GM18867 (cell line): ENCODE data around the gene RPL19.
"Not testable (repeated sequence)": the region's sequence is repeated elsewhere in the genome, so short reads cannot be mapped to it uniquely, and the experiment has no call there.

Source experiments
- ATAC-seq: cut with Tn5 transposase; IDR thresholded peaks from one replicate; pipeline ENCODE4 v1.9.1; 2021; ENCODE audit warnings: mild to moderate bottlenecking, moderate library complexity; ENCODE audit not compliant: unreplicated experiment

Gene RPL19

DNA sequence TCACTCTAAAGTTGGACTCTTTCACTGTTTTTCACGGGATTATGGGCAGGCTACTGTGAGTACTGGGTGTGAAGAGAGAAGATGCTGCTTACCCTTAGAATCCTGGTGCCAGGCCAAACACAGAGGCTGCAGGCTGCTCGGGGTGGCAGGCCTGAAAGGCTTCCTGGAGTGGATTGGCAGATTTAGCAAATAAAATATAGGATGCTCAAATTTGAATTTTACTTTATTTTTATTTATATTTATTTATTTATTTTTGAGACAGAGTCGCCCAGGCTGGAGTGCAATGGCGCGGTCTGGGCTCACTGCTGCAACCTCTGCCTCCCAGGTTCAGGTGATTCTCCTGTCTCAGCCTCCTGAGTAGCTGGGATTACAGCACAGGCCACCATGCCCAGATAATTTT, 40.5 kb downstream of the RPL19 start:
- ATAC-seq = no peak

- ATAC-seq = no peak
These were observed 43.1 kb downstream of the RPL19 start for GRCh38 chr17:39243155-39243554.

DNA sequence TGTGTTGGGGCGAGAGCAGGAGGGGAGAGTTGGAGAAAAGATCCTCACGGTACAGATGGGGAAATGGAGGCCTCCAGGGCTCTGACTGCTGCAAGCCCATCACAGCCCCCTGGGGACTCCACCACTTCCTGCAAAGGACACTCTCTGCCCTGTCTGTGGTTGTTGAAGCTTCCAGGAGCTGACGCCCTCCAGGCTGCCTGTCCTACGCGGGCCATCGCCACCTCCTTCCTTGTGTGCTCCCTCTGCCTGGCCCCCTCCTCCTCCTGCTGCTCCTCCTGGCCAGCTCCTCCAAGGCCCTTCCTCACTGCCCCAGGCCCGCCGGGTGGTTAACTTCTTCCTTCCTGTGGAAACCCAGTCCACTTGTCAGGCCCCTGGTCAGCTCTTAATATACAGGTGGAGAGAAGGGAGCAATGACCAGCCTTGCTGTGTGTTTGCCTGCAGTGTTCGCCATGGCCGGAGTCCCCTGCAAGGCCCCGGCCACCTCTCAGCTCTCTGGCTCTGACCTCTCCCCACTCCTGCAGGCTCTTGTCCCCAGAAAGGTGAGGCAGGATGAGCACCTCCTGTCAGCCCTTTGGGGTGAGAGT, 44.0 kb downstream of the RPL19 start:
- ATAC-seq = no peak

DNA sequence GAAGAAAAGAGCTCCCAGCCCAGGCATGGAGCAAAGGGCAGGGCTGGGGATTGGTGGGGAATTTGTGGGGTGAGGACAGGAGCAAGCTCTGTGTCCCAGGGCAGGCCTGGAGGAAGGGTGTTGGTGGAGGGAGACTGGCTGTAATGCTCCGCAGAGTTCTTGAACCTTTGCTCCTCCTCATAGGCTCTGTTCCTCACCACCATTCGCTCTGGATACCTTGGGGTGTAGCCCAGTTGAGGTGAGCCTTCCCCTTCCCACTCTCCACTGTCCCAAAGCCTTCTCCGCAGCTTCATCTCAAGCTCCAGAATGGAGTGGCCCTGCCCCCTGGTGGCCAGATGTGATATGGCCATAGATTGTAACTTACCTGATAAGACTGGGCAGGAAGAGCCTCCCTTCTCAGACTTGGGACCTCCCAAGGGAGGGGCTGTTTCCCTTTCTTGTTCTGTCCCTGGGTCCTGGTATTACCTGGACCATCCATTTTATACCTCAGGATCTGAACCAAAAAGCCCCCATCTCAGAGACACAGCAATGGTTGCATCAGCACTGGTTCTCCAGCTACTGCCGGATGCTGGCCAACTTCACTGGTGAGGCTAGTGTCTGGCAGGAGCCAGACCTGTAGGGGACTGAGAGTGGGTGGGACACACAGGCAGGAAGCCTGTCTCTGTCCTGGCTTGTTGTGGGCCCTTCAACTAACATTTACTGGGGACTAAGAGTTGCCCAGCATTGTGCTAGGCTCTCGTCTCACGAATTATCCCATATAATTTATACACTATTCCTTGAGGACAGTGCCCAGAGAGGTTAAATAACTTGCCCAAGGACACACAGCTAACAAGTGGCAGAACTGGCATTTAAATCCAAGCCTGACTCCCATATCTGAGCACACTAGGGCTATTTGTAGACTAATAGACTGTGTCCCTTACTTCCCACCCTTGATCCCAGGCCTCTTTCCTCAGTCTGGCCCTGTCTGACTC, 44.8 kb downstream of the RPL19 start:
- ATAC-seq = no peak

DNA sequence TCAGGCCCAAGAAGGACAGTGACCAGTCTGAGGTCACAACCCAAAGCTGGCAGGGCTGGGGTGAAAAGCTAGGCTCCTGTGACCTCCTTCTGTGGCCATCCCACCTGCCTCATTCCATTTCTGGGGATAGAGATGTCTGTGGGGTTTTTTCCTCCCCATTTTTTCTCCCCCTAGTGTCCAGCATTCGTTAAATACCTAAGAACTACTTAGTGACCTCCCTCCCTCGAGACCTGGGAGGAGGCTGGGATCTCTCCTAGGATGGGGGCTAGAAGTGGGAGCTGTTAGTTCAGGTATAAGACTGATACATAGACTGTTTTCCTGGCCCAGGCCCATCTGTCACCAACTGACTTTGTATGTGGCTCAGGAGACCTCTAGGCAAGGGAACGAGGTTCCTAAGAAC, 46.2 kb downstream of the RPL19 start:
- ATAC-seq = no peak

- ATAC-seq = not testable (repeated sequence)
These were observed 50.0 kb downstream of the RPL19 start for GRCh38 chr17:39250076-39250475.

DNA sequence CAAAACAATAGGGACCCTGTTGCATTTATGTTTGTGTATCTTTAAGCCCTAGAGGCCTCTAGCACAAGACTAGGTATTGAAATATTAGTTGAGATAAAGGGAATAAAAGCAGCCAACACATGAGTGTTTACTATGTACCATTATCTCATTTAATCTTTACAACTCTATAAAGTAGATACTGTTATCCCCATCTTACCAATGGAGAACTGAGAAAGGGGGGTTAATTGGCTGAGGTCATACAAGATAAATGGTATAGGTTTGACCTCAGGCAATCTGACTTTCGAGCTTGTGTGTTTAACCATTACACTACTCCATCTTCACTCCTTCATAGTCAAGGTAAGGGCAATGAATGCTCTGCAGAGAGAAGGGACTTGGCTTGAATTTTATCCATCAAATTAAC, 51.9 kb downstream of the RPL19 start:
- ATAC-seq = no peak

GRCh38 chr17:39252788-39253460, 52.8 kb downstream of the RPL19 start:
- no peak for ATAC-seq
